HEK293 (cell line): ENCODE results near the gene TANC1.

Experiments used
- CTCF ChIA-PET: fragments of 350-600 bp; formaldehyde crosslinking; extraction: SDS; loops from one replicate; lab custom pipeline; 2021; ENCODE audit warnings: antibody characterized with exemption; lab: Yijun Ruan, JAX
- POLR2A ChIA-PET: fragments of 300-600 bp; formaldehyde crosslinking; extraction: SDS; loops from one replicate; lab custom pipeline; 2020; ENCODE audit warnings: antibody characterized with exemption, inconsistent platforms; lab: Yijun Ruan, JAX
- H3K27ac ChIP-seq: fragments of 200-500 bp; sonication (Bioruptor generic); 2 replicates; pipeline ENCODE4 v1.5.1; 2014; ENCODE audit warnings: low read depth, low read length, control low read depth, inconsistent platforms; ENCODE audit errors: extremely low read depth
- H3K36me3 ChIP-seq, 2 experiments: fragments of 200-500 bp in 1 of 2; sonication (Bioruptor generic) in 1 of 2; 1 replicate in 1 of 2; 2 replicates in 1 of 2; pipeline ENCODE4 v1.5.1; 2014 to 2017; ENCODE audit warnings: inconsistent platforms in 2 of 2, low read length in 2 of 2; ENCODE audit not compliant: control insufficient read depth in 2 of 2, insufficient read depth in 1 of 2
- H3K4me1 ChIP-seq: fragments of 200-500 bp; sonication (Bioruptor generic); 2 replicates; pipeline ENCODE4 v1.5.1; 2014; ENCODE audit warnings: mild to moderate bottlenecking, low read length, inconsistent platforms; ENCODE audit not compliant: control insufficient read depth, insufficient read depth
- H3K4me3 ChIP-seq: 2 replicates; pipeline ENCODE4 v1.5.1; 2011; ENCODE audit warnings: low read depth, mild to moderate bottlenecking, control low read depth, low read length, moderate library complexity
- H3K9me3 ChIP-seq: fragments of 200-500 bp; sonication (Bioruptor generic); 2 replicates; pipeline ENCODE4 v1.5.1; 2014; ENCODE audit warnings: low read depth, low read length, inconsistent platforms; ENCODE audit not compliant: control insufficient read depth, insufficient read depth
- FEZF1 ChIP-seq: fragments of 450-650 bp; formaldehyde crosslinking; IDR thresholded peaks from 2 replicates; pipeline ENCODE4 v1.5.1; 2016; ENCODE audit warnings: missing biosample characterization, missing genetic modification characterization
- KLF8 ChIP-seq: fragments of 450-650 bp; formaldehyde crosslinking; IDR thresholded peaks from 2 replicates; pipeline ENCODE4 v1.5.1; 2016; ENCODE audit warnings: missing biosample characterization, missing genetic modification characterization
- SALL2 ChIP-seq: fragments of 450-650 bp; formaldehyde crosslinking; IDR thresholded peaks from 2 replicates; pipeline ENCODE4 v1.5.0; 2017; ENCODE audit warnings: missing biosample characterization, mild to moderate bottlenecking, missing genetic modification characterization, borderline replicate concordance
- TCF7L2 ChIP-seq: IDR thresholded peaks from 2 replicates; pipeline ENCODE4 v1.6.1; 2011; ENCODE audit warnings: low read depth, mild to moderate bottlenecking, inconsistent platforms, low read length, moderate library complexity, borderline replicate concordance
- YY1 ChIP-seq: fragments of 450-650 bp; formaldehyde crosslinking; IDR thresholded peaks from 2 replicates; pipeline ENCODE4 v1.5.1; 2018; ENCODE audit warnings: missing biosample characterization, missing genetic modification characterization
- ZNF114 ChIP-seq: fragments of 450-650 bp; formaldehyde crosslinking; IDR thresholded peaks from 2 replicates; pipeline ENCODE4 v1.5.0; 2017; ENCODE audit warnings: missing biosample characterization, missing genetic modification characterization
- ZNF138 ChIP-seq: fragments of 450-650 bp; formaldehyde crosslinking; IDR thresholded peaks from 2 replicates; pipeline ENCODE4 v1.5.1; 2016; ENCODE audit warnings: missing biosample characterization, missing genetic modification characterization, borderline replicate concordance
- ZNF157 ChIP-seq: fragments of 450-650 bp; formaldehyde crosslinking; IDR thresholded peaks from 2 replicates; pipeline ENCODE4 v1.5.1; 2016; ENCODE audit warnings: missing biosample characterization, missing genetic modification characterization
- ZNF23 ChIP-seq: fragments of 450-650 bp; formaldehyde crosslinking; IDR thresholded peaks from 2 replicates; pipeline ENCODE4 v1.5.1; 2016; ENCODE audit warnings: missing biosample characterization, missing genetic modification characterization, borderline replicate concordance
- ZNF24 ChIP-seq: fragments of 450-650 bp; formaldehyde crosslinking; IDR thresholded peaks from 2 replicates; pipeline ENCODE4 v1.5.1; 2016; ENCODE audit warnings: missing biosample characterization, missing genetic modification characterization
- ZNF341 ChIP-seq: fragments of 450-650 bp; formaldehyde crosslinking; IDR thresholded peaks from 2 replicates; pipeline ENCODE4; 2016; ENCODE audit warnings: low read depth, missing biosample characterization, missing genetic modification characterization
- ZNF391 ChIP-seq: fragments of 450-650 bp; formaldehyde crosslinking; IDR thresholded peaks from 2 replicates; pipeline ENCODE4 v1.5.1; 2016; ENCODE audit warnings: low read depth, missing biosample characterization, missing genetic modification characterization, borderline replicate concordance
- ZNF544 ChIP-seq: fragments of 450-650 bp; formaldehyde crosslinking; IDR thresholded peaks from 2 replicates; pipeline ENCODE4 v1.5.0; 2017; ENCODE audit warnings: missing biosample characterization, missing genetic modification characterization
- ZNF843 ChIP-seq: fragments of 450-650 bp; formaldehyde crosslinking; IDR thresholded peaks from 2 replicates; pipeline ENCODE4 v1.5.1; 2016; ENCODE audit warnings: missing biosample characterization, missing genetic modification characterization
- TF ChIP-seq, protein P1 (sequence below): fragments of 450-650 bp; formaldehyde crosslinking; IDR thresholded peaks from 2 replicates; pipeline ENCODE4 v1.5.1; 2017; ENCODE audit warnings: missing biosample characterization, missing genetic modification characterization
- TF ChIP-seq, protein P2 (sequence below): fragments of 450-650 bp; formaldehyde crosslinking; IDR thresholded peaks from 2 replicates; pipeline ENCODE4 v1.5.1; 2016; ENCODE audit warnings: missing biosample characterization, missing genetic modification characterization
- TF ChIP-seq, protein P3 (sequence below): fragments of 450-650 bp; formaldehyde crosslinking; IDR thresholded peaks from 2 replicates; pipeline ENCODE4 v1.5.1; 2016; ENCODE audit warnings: missing biosample characterization, missing genetic modification characterization
- TF ChIP-seq, protein P4 (sequence below): fragments of 450-650 bp; formaldehyde crosslinking; IDR thresholded peaks from 2 replicates; pipeline ENCODE4 v1.5.1; 2016; ENCODE audit warnings: missing biosample characterization, missing genetic modification characterization
- TF ChIP-seq, protein P5 (sequence below): fragments of 450-650 bp; formaldehyde crosslinking; IDR thresholded peaks from 2 replicates; pipeline ENCODE4 v1.5.1; 2016; ENCODE audit warnings: missing biosample characterization, missing genetic modification characterization

The TANC1 gene

DNA sequence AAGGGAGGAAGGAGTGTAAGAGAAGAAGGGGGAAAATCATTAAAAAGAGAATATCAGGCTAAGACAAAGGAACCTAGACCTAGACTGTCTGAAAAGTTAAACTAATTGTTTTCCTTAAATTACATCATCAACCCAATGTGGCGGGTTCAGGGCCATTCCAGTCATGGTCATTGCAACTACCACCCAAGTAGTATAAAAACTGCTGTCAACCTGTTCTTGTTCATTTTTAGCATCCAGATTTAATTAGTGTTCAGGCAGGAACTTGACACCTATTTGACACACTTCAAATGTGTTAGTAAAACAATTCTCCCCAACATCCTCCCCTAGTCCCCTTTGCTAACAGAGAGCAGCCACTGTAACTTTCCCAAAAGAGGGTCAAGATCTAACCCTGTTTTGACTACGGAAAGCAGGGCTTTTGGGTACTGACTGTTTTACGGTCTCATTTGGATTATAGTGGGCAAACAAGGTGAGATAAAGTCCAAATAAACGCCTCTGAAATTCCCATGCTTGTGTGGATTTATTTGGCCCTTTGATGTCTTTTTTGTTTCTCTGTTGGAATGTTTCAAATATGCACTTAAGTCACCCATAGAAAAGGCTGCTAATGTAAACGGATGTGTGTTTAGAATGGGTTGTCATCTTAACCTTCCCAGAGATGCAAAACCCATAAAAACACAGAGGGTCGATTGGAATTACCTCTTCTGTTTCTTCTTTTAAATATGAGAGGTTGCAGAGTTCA lies 19.3 kb upstream of the TANC1 start (continued):
- TF ChIP-seq ZNF138 (tag by site-specific recombination) (no peak), TCF7L2 (peak; percentile 49; the same call in 1 of the 2 replicates), SALL2 (tag by site-specific recombination) (no peak), FEZF1 (tag by site-specific recombination) (peak; percentile 91), ZNF23 (tag by site-specific recombination) (no peak), ZNF114 (tag by site-specific recombination) (no peak), YY1 (tag by site-specific recombination) (no peak), ZNF391 (tag by site-specific recombination) (no peak), ZNF157 (tag by site-specific recombination) (no peak)
- TF ChIP-seq, protein P1, sequence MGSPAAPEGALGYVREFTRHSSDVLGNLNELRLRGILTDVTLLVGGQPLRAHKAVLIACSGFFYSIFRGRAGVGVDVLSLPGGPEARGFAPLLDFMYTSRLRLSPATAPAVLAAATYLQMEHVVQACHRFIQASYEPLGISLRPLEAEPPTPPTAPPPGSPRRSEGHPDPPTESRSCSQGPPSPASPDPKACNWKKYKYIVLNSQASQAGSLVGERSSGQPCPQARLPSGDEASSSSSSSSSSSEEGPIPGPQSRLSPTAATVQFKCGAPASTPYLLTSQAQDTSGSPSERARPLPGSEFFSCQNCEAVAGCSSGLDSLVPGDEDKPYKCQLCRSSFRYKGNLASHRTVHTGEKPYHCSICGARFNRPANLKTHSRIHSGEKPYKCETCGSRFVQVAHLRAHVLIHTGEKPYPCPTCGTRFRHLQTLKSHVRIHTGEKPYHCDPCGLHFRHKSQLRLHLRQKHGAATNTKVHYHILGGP, result no peak
- TF ChIP-seq, protein P2, sequence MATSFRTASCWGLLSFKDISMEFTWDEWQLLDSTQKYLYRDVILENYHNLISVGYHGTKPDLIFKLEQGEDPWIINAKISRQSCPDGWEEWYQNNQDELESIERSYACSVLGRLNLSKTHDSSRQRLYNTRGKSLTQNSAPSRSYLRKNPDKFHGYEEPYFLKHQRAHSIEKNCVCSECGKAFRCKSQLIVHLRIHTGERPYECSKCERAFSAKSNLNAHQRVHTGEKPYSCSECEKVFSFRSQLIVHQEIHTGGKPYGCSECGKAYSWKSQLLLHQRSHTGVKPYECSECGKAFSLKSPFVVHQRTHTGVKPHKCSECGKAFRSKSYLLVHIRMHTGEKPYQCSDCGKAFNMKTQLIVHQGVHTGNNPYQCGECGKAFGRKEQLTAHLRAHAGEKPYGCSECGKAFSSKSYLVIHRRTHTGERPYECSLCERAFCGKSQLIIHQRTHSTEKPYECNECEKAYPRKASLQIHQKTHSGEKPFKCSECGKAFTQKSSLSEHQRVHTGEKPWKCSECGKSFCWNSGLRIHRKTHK (tag by site-specific recombination), result no peak
- TF ChIP-seq, all 188 proteins: peak for 5

DNA sequence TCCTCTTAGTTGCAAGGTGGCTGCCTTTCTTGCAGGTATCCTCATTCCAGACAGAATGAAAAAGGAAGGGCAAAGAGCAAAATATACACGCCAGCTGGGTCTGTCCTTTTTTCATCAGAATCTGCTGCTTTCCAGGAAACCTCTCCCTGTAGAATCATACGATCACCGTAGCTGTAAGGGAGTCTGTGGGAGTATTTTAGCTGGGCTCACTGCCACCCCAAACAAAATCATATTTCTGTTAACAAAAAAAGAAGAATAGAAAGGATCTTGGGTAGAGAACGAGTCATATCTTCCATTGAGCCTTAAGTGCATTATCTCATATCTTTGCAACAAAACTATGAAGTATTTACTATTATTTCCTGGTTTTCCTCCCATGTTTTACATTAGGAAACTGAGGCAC lies 15.0 kb upstream of the TANC1 start:
- TF ChIP-seq, protein P1, result peak; percentile 81
- TF ChIP-seq ZNF24, result no peak
- H3K27ac ChIP-seq, result peak overlapping the region; percentile 92
- POLR2A ChIA-PET, result interaction anchor here (0.8 to 5.5 kb wide), 5 partner anchors 14 to 111 kb away, joined by 3 to 57 read pairs (median 5); partner anchors contain the start of gene TANC1
- H3K9me3 ChIP-seq, result no peaks in the 10 kb centered on the region
- peaks cover 15% of the 10 kb centered on the region for H3K4me1 ChIP-seq
- CTCF ChIA-PET, result interaction anchor here (0.5 to 1.2 kb wide), 4 partner anchors 13 to 574 kb away, joined by 3 to 7 read pairs (median 3); no protein-coding TSS in a partner anchor
- no peaks in the 10 kb centered on the region for H3K36me3 ChIP-seq
- no peak overlapping the region for H3K4me3 ChIP-seq

DNA sequence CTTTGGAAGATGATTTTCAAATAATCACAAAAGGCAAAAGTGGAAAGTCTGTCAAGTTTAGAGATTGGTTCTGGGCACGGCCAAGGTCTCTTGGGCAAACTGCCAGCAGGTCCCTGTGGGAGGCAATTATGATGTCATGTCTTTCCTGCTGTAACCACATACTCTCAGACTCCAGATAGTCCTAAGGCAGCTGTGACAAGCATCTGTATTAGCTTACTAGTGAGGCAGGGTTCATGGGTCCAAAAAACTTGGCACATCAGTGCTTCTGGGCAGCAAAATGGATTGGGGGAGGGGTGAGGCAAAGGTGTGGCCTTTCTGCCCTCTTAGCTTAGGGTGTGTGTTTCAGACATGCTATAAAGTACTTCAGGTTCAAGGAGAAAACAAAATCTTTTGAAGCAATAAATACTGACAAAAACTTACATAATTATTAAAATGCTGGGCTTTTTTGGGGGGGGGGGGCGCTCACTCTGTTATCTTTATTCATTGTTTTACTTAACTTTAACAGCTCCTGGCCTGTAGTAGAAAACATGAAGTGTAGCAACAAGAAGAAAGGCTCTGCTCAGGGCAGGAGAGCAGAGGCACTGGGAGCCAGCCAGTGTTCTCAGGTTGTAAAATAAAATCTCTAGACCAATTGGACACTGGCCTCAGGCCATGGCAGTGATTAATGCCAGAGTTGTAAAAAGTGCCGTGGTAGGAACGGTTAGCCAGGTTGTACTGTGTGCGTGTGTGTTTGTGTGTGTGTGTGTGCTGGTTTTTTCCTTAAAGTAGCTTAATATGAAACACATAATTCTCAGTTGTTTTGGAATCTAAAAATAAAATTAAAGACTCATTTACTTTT lies 14.3 kb upstream of the TANC1 start:
- no peaks in the 10 kb centered on the region for H3K36me3 ChIP-seq
- no peaks in the 10 kb centered on the region for H3K9me3 ChIP-seq
- ChIA-PET POLR2A (interaction anchor here (0.6 to 5.5 kb wide), 7 partner anchors 14 to 166 kb away, joined by 3 to 57 read pairs (median 5); partner anchors contain the start of gene TANC1), CTCF (interaction anchor here (0.5 to 1.2 kb wide), 12 partner anchors 12 to 912 kb away, joined by 3 to 7 read pairs (median 3); no protein-coding TSS in a partner anchor)
- H3K27ac ChIP-seq, result peak overlapping the region; percentile 92
- H3K4me1 ChIP-seq, result peaks cover 11% of the 10 kb centered on the region
- peak overlapping the region; percentile 11; the same call in 1 of the 2 replicates for H3K4me3 ChIP-seq
- TF ChIP-seq, protein P3, sequence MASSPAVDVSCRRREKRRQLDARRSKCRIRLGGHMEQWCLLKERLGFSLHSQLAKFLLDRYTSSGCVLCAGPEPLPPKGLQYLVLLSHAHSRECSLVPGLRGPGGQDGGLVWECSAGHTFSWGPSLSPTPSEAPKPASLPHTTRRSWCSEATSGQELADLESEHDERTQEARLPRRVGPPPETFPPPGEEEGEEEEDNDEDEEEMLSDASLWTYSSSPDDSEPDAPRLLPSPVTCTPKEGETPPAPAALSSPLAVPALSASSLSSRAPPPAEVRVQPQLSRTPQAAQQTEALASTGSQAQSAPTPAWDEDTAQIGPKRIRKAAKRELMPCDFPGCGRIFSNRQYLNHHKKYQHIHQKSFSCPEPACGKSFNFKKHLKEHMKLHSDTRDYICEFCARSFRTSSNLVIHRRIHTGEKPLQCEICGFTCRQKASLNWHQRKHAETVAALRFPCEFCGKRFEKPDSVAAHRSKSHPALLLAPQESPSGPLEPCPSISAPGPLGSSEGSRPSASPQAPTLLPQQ (tag by site-specific recombination), result 0 out of 2 replicates have a peak, but pooled peaks have one; percentile 31
- TF ChIP-seq ZNF544, result no peak
- peak; percentile 75 for TF ChIP-seq ZNF843 (tag by site-specific recombination)
- peak; percentile 28; the same call in 1 of the 2 replicates for TF ChIP-seq ZNF341 (tag by site-specific recombination)
- TF ChIP-seq, protein P4, sequence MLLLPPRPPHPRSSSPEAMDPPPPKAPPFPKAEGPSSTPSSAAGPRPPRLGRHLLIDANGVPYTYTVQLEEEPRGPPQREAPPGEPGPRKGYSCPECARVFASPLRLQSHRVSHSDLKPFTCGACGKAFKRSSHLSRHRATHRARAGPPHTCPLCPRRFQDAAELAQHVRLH, result peak; percentile 48
- TF ChIP-seq ZNF24, result peak; percentile 52; the same call in 1 of the 2 replicates
- peak; percentile 76 for TF ChIP-seq FEZF1 (tag by site-specific recombination)
- TF ChIP-seq KLF8, result peak; percentile 75
- TF ChIP-seq, protein P5, sequence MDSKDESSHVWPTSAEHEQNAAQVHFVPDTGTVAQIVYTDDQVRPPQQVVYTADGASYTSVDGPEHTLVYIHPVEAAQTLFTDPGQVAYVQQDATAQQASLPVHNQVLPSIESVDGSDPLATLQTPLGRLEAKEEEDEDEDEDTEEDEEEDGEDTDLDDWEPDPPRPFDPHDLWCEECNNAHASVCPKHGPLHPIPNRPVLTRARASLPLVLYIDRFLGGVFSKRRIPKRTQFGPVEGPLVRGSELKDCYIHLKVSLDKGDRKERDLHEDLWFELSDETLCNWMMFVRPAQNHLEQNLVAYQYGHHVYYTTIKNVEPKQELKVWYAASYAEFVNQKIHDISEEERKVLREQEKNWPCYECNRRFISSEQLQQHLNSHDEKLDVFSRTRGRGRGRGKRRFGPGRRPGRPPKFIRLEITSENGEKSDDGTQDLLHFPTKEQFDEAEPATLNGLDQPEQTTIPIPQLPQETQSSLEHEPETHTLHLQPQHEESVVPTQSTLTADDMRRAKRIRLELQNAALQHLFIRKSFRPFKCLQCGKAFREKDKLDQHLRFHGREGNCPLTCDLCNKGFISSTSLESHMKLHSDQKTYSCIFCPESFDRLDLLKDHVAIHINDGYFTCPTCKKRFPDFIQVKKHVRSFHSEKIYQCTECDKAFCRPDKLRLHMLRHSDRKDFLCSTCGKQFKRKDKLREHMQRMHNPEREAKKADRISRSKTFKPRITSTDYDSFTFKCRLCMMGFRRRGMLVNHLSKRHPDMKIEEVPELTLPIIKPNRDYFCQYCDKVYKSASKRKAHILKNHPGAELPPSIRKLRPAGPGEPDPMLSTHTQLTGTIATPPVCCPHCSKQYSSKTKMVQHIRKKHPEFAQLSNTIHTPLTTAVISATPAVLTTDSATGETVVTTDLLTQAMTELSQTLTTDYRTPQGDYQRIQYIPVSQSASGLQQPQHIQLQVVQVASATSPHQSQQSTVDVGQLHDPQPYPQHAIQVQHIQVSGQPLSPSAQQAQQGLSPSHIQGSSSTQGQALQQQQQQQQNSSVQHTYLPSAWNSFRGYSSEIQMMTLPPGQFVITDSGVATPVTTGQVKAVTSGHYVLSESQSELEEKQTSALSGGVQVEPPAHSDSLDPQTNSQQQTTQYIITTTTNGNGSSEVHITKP, result peak; percentile 61
